HL-60 (cell line): ENCODE measurements around the gene PRKAR2B.

ENCODE experiments used
- DNase-seq, 2 experiments: peaks; one replicate each; pipeline ENCODE4 v3.0.0-alpha.2; 2010 to 2020; ENCODE audit warnings: low read depth in 1 of 2, low spot score in 1 of 2
- H3K27ac ChIP-seq: fragments of 250-450 bp; sonication (Bioruptor Pico); replicated peaks from 2 replicates; pipeline ENCODE4 v1.5.1; 2020; ENCODE audit warnings: mild to moderate bottlenecking, moderate library complexity
- H3K27me3 ChIP-seq: fragments of 250-450 bp; sonication (Bioruptor Pico); 2 replicates; pipeline ENCODE4 v1.5.1; 2021; ENCODE audit warnings: mild to moderate bottlenecking, moderate library complexity; ENCODE audit not compliant: insufficient read depth, poor library complexity, severe bottlenecking
- H3K4me3 ChIP-seq: replicated peaks from 2 replicates; pipeline ENCODE4 v1.5.1; 2011; ENCODE audit warnings: mild to moderate bottlenecking, control low read depth, low read length; ENCODE audit not compliant: insufficient read depth
- GABPA ChIP-seq: IDR thresholded peaks from 2 replicates; pipeline ENCODE4 v1.6.1; 2012; ENCODE audit warnings: low read depth
- POLR2AphosphoS5 ChIP-seq: IDR thresholded peaks from 2 replicates; pipeline ENCODE4 v1.6.1; 2012; ENCODE audit warnings: low read depth
- REST ChIP-seq: IDR thresholded peaks from 2 replicates; pipeline ENCODE4 v1.6.1; 2012; ENCODE audit warnings: low read depth; ENCODE audit not compliant: insufficient replicate concordance
- SPI1 ChIP-seq: IDR thresholded peaks from 2 replicates; pipeline ENCODE4 v1.6.1; 2012; ENCODE audit warnings: low read depth, mild to moderate bottlenecking, borderline replicate concordance
- TF ChIP-seq, protein P1 (sequence below): IDR thresholded peaks from one replicate; pipeline ENCODE4 v1.5.1; 2011; ENCODE audit warnings: low read length, control low read depth, inconsistent platforms; ENCODE audit not compliant: insufficient read depth

Gene PRKAR2B

GRCh38 chr7:107016312-107016711 lies 28.2 kb upstream of the PRKAR2B start:
- Histone ChIP-seq H3K27ac (no peak overlapping the region), H3K27me3 (no peaks in the 10 kb centered on the region), H3K4me3 (no peak overlapping the region)
- no peak for DNase-seq
- TF ChIP-seq GABPA: no peak
- TF ChIP-seq POLR2AphosphoS5: no peak
- no peak for TF ChIP-seq SPI1
- TF ChIP-seq, protein P1, sequence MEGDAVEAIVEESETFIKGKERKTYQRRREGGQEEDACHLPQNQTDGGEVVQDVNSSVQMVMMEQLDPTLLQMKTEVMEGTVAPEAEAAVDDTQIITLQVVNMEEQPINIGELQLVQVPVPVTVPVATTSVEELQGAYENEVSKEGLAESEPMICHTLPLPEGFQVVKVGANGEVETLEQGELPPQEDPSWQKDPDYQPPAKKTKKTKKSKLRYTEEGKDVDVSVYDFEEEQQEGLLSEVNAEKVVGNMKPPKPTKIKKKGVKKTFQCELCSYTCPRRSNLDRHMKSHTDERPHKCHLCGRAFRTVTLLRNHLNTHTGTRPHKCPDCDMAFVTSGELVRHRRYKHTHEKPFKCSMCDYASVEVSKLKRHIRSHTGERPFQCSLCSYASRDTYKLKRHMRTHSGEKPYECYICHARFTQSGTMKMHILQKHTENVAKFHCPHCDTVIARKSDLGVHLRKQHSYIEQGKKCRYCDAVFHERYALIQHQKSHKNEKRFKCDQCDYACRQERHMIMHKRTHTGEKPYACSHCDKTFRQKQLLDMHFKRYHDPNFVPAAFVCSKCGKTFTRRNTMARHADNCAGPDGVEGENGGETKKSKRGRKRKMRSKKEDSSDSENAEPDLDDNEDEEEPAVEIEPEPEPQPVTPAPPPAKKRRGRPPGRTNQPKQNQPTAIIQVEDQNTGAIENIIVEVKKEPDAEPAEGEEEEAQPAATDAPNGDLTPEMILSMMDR: no peak
- no peak for TF ChIP-seq REST

DNA sequence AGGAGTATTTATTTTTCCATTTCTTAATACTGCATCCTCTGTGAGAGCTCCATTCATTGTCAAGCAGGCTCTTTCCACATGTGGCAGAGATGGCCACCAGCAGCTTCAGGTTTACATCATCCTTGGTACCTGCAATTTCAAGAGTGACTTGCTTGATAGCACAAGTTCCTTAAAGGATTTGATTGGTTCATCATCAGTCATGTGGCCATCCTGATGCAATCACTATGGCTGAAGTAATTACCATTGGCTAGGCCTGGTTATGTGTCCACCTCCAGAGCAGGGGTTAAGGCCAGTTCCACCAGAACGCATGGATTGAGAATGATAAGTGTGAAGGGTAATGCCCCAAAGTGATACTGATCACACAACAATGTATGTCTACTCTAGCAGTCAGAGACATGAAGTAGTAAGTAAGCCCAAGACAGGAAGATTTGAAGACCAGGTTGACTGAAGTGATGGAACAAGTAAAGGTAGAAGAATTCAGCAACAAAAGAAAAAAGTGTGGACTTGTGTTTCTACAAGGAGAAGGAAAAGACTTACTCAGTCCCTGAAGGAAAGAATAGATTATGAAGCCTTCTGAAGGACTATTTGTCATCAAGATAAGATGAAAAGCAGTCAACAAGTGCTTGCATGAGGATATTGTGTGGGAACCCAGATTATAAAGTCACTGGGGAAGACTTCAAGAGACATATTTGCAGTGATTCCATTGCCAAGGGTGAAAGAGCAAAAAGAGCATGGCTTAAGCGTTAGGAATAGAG lies 26.4 kb upstream of the PRKAR2B start:
- no peak for DNase-seq
- Histone ChIP-seq H3K4me3 (no peak overlapping the region), H3K27me3 (no peaks in the 10 kb centered on the region), H3K27ac (no peak overlapping the region)
- TF ChIP-seq POLR2AphosphoS5 (no peak), SPI1 (no peak), GABPA (no peak), REST (no peak)
- TF ChIP-seq, protein P1: no peak

GRCh38 chr7:107020400-107020799 lies 24.1 kb upstream of the PRKAR2B start:
- DNase-seq: no peak
- H3K27ac ChIP-seq: no peak overlapping the region
- TF ChIP-seq GABPA (no peak), POLR2AphosphoS5 (no peak), SPI1 (no peak), REST (no peak)
- TF ChIP-seq, protein P1: no peak
- H3K27me3 ChIP-seq: no peaks in the 10 kb centered on the region
- H3K4me3 ChIP-seq: no peak overlapping the region
